HUES64 (cell line): ENCODE measurements around the gene GOLPH3.

ENCODE experiments used
- H3K27ac ChIP-seq: 2 replicates; pipeline ENCODE4 v1.7.0; 2013; ENCODE audit warnings: low read depth, low read length, inconsistent platforms
- H3K27me3 ChIP-seq: 2 replicates; pipeline ENCODE4 v1.6.1; 2013; ENCODE audit warnings: mild to moderate bottlenecking, low read length; ENCODE audit not compliant: insufficient read depth
- H3K36me3 ChIP-seq: 2 replicates; pipeline ENCODE4 v1.6.1; 2013; ENCODE audit warnings: mild to moderate bottlenecking, low read length; ENCODE audit not compliant: insufficient read depth
- H3K4me1 ChIP-seq: 2 replicates; pipeline ENCODE4 v1.6.1; 2013; ENCODE audit warnings: mild to moderate bottlenecking, low read length, moderate library complexity; ENCODE audit not compliant: insufficient read depth
- H3K4me3 ChIP-seq: 2 replicates; pipeline ENCODE4 v1.5.1; 2013; ENCODE audit warnings: mild to moderate bottlenecking, low read length, moderate library complexity
- H3K9ac ChIP-seq: 2 replicates; pipeline ENCODE4 v1.6.1; 2013; ENCODE audit warnings: mild to moderate bottlenecking, low read depth, low read length
- H3K9me3 ChIP-seq: 2 replicates; pipeline ENCODE4 v1.6.1; 2013; ENCODE audit warnings: low read depth, low read length; ENCODE audit not compliant: insufficient read depth
- WGBS: fragments of 150-250, 120-280 bp; methylation state at CpG from one replicate; pipeline ENCODE4 v1.1.7; 2013; ENCODE audit warnings: missing lambda C conversion rate; 5-methylcytosine and 5-hydroxymethylcytosine counted together

Gene GOLPH3

GRCh38 chr5:32153723-32154122, 20.4 kb downstream of the GOLPH3 start:
- 97% methylated on average over 3 of the region's 3 CpGs for WGBS

GRCh38 chr5:32151198-32151597, 22.9 kb downstream of the GOLPH3 start:
- no peaks in the 10 kb centered on the region for H3K9me3 ChIP-seq
- H3K27ac ChIP-seq = no peak overlapping the region
- peaks cover 5% of the 10 kb centered on the region; the same call in 1 of the 2 replicates for H3K36me3 ChIP-seq
- no peak overlapping the region for H3K9ac ChIP-seq
- peaks cover 9% of the 10 kb centered on the region; the same call in 1 of the 2 replicates for H3K4me1 ChIP-seq
- 94% methylated on average over 5 of the region's 6 CpGs for WGBS
- no peak overlapping the region for H3K4me3 ChIP-seq
- H3K27me3 ChIP-seq = no peaks in the 10 kb centered on the region

More at GRCh38 chr5:32153723-32154122, 20.4 kb downstream of the GOLPH3 start:
- Histone ChIP-seq H3K9ac (no peak overlapping the region), H3K9me3 (no peaks in the 10 kb centered on the region), H3K4me1 (peaks cover 8% of the 10 kb centered on the region; the same call in 1 of the 2 replicates), H3K27me3 (no peaks in the 10 kb centered on the region), H3K27ac (no peak overlapping the region), H3K36me3 (peaks cover 4% of the 10 kb centered on the region; the same call in 1 of the 2 replicates), H3K4me3 (no peak overlapping the region)

- Histone ChIP-seq H3K27me3 (no peaks in the 10 kb centered on the region), H3K4me1 (peaks cover 9% of the 10 kb centered on the region; the same call in 1 of the 2 replicates), H3K36me3 (peaks cover 4% of the 10 kb centered on the region), H3K9me3 (no peaks in the 10 kb centered on the region), H3K4me3 (no peak overlapping the region), H3K27ac (no peak overlapping the region), H3K9ac (no peak overlapping the region)
- WGBS = 100% methylated on average over 1 of the region's 1 CpG
Measured at GRCh38 chr5:32150366-32150765, 23.8 kb downstream of the GOLPH3 start.

GRCh38 chr5:32147959-32148358, 26.2 kb downstream of the GOLPH3 start:
- Histone ChIP-seq H3K9me3 (0 out of 2 replicates have a peak, but pooled peaks cover 5% of the 10 kb centered on the region), H3K4me3 (no peak overlapping the region), H3K27me3 (no peaks in the 10 kb centered on the region), H3K36me3 (peaks cover 10% of the 10 kb centered on the region), H3K9ac (no peak overlapping the region), H3K27ac (no peak overlapping the region), H3K4me1 (peaks cover 9% of the 10 kb centered on the region; the same call in 1 of the 2 replicates)
- WGBS = 89% methylated on average over 3 of the region's 4 CpGs

- 0 out of 2 replicates have a peak, but pooled peaks cover 5% of the 10 kb centered on the region for H3K9me3 ChIP-seq
- H3K36me3 ChIP-seq = peaks cover 10% of the 10 kb centered on the region
- H3K4me3 ChIP-seq = no peak overlapping the region
- peaks cover 9% of the 10 kb centered on the region; the same call in 1 of the 2 replicates for H3K4me1 ChIP-seq
- H3K27me3 ChIP-seq = no peaks in the 10 kb centered on the region
- no peak overlapping the region for H3K9ac ChIP-seq
- H3K27ac ChIP-seq = no peak overlapping the region
- 94% methylated on average over 3 of the region's 3 CpGs for WGBS
Measured at GRCh38 chr5:32147236-32147635, 26.9 kb downstream of the GOLPH3 start.

GRCh38 chr5:32145378-32145777, 28.7 kb downstream of the GOLPH3 start:
- H3K9ac ChIP-seq = no peak overlapping the region
- no peak overlapping the region for H3K27ac ChIP-seq

GRCh38 chr5:32144378-32145207, 29.5 kb downstream of the GOLPH3 start:
- Histone ChIP-seq H3K27me3 (no peaks in the 10 kb centered on the region), H3K4me3 (no peak overlapping the region), H3K36me3 (peaks cover 19% of the 10 kb centered on the region), H3K9ac (no peak overlapping the region), H3K27ac (no peak overlapping the region), H3K9me3 (0 out of 2 replicates have a peak, but pooled peaks cover 5% of the 10 kb centered on the region), H3K4me1 (peaks cover 9% of the 10 kb centered on the region; the same call in 1 of the 2 replicates)
- 91% methylated on average over 4 of the region's 5 CpGs for WGBS

More at GRCh38 chr5:32145378-32145777, 28.7 kb downstream of the GOLPH3 start:
- H3K4me3 ChIP-seq = no peak overlapping the region
- H3K4me1 ChIP-seq = peaks cover 9% of the 10 kb centered on the region; the same call in 1 of the 2 replicates
- WGBS = 93% methylated on average over 2 of the region's 2 CpGs
- H3K27me3 ChIP-seq = no peaks in the 10 kb centered on the region
- 0 out of 2 replicates have a peak, but pooled peaks cover 5% of the 10 kb centered on the region for H3K9me3 ChIP-seq
- peaks cover 15% of the 10 kb centered on the region for H3K36me3 ChIP-seq

GRCh38 chr5:32143617-32144377, 30.3 kb downstream of the GOLPH3 start:
- 93% methylated on average over 6 of the region's 6 CpGs for WGBS
- no peak overlapping the region for H3K4me3 ChIP-seq
- peaks cover 9% of the 10 kb centered on the region; the same call in 1 of the 2 replicates for H3K4me1 ChIP-seq
- no peaks in the 10 kb centered on the region for H3K27me3 ChIP-seq
- H3K9ac ChIP-seq = no peak overlapping the region
- 0 out of 2 replicates have a peak, but pooled peaks cover 5% of the 10 kb centered on the region for H3K9me3 ChIP-seq
- H3K36me3 ChIP-seq = peaks cover 26% of the 10 kb centered on the region
- no peak overlapping the region for H3K27ac ChIP-seq

GRCh38 chr5:32138839-32139493, 35.2 kb downstream of the GOLPH3 start:
- H3K4me3 ChIP-seq = no peak overlapping the region
- no peaks in the 10 kb centered on the region for H3K27me3 ChIP-seq
- H3K9me3 ChIP-seq = 0 out of 2 replicates have a peak, but pooled peaks cover 5% of the 10 kb centered on the region
- 93% methylated on average over 6 of the region's 7 CpGs for WGBS
- no peak overlapping the region for H3K9ac ChIP-seq
- no peak overlapping the region for H3K27ac ChIP-seq
- no peaks in the 10 kb centered on the region for H3K4me1 ChIP-seq
- peaks cover 58% of the 10 kb centered on the region for H3K36me3 ChIP-seq

GRCh38 chr5:32136342-32136741, 37.8 kb downstream of the GOLPH3 start:
- 97% methylated on average over 7 of the region's 7 CpGs for WGBS
- H3K36me3 ChIP-seq = peaks cover 74% of the 10 kb centered on the region
- no peaks in the 10 kb centered on the region for H3K9me3 ChIP-seq

More at GRCh38 chr5:32136342-32136741, 37.8 kb downstream of the GOLPH3 start:
- Histone ChIP-seq H3K27me3 (no peaks in the 10 kb centered on the region), H3K27ac (no peak overlapping the region), H3K9ac (no peak overlapping the region), H3K4me1 (no peaks in the 10 kb centered on the region), H3K4me3 (no peak overlapping the region)
